Stimulated activated CD8-positive, alpha-beta memory T cell treated with anti-CD3 and anti-CD28 coated beads, Interleukin-4, amount 100 ng/mL, for 1 hour (primary cell): ENCODE results near the gene PLEKHG4.

Experiments
- DNase-seq, 2 donors: peaks; one replicate each; pipeline ENCODE4 v3.0.0-alpha.2; 2020; ENCODE audit warnings: low read depth in 2 of 2, low spot score in 1 of 2

Gene PLEKHG4

GRCh38 chr16:67279296-67280089 is at the start of gene PLEKHG4:
Gene PLEKHG4 (plus strand): TSS chr16:67279532. CDS start chr16:67280045, 513 bp downstream.
- DNase-seq = peak; percentile 35 to 67

- no peak for DNase-seq
These were observed 49.2 kb upstream of the PLEKHG4 start for GRCh38 chr16:67229906-67230808.

GRCh38 chr16:67230809-67231660 is 48.3 kb upstream of the PLEKHG4 start:
- DNase-seq = no peak

- no peak for DNase-seq
These were observed 45.7 kb upstream of the PLEKHG4 start for GRCh38 chr16:67233596-67233995.

GRCh38 chr16:67234180-67234597 is 45.1 kb upstream of the PLEKHG4 start:
- no peak for DNase-seq

- no peak for DNase-seq
These were observed 43.3 kb upstream of the PLEKHG4 start for GRCh38 chr16:67235816-67236562.

- DNase-seq = peak in 1 of 2 donors; percentile 30
These were observed 42.6 kb upstream of the PLEKHG4 start for GRCh38 chr16:67236563-67237395.

GRCh38 chr16:67237396-67238277 is 41.7 kb upstream of the PLEKHG4 start:
- no peak for DNase-seq

- DNase-seq = no peak
These were observed 41.1 kb upstream of the PLEKHG4 start for GRCh38 chr16:67238278-67238575.

GRCh38 chr16:67238806-67239470 is 40.4 kb upstream of the PLEKHG4 start:
- no peak for DNase-seq

GRCh38 chr16:67240506-67240905 is 38.8 kb upstream of the PLEKHG4 start:
- DNase-seq = no peak

GRCh38 chr16:67241008-67241900 is 38.1 kb upstream of the PLEKHG4 start:
- no peak for DNase-seq

GRCh38 chr16:67242138-67242730 is 37.1 kb upstream of the PLEKHG4 start:
- no peak for DNase-seq

- no peak for DNase-seq
These were observed 35.9 kb upstream of the PLEKHG4 start for GRCh38 chr16:67243481-67243880.

- DNase-seq = peak in 1 of 2 donors; percentile 60
These were observed 34.7 kb upstream of the PLEKHG4 start for GRCh38 chr16:67244387-67245185.

GRCh38 chr16:67245186-67245585 is 34.1 kb upstream of the PLEKHG4 start:
- DNase-seq = no peak
